HG03571 (cell line): ENCODE data around the gene CISD1.
A peak's percentile ranks its signal among the peaks of the same experiment; 100 is the strongest.

Experiments
- ATAC-seq: cut with Tn5 transposase; IDR thresholded peaks from one replicate; pipeline ENCODE4 v1.9.1; 2021; ENCODE audit not compliant: unreplicated experiment

CISD1 gene

GRCh38 chr10:58265249-58265648 lies 3.7 kb upstream of the CISD1 start:
- ATAC-seq, result no peak

- ATAC-seq, result no peak
Observed at GRCh38 chr10:58266003-58266825, 2.7 kb upstream of the CISD1 start.

GRCh38 chr10:58266826-58267712 lies 1.9 kb upstream of the CISD1 start:
- ATAC-seq, result peak; percentile 5

- ATAC-seq, result peak; percentile 53
Observed at GRCh38 chr10:58267713-58268453, 1.1 kb upstream of the CISD1 start, which contains the start of gene IPMK. Gene IPMK, minus strand, starts transcription at chr10:58267894. Its CDS starts 283 bp downstream, at chr10:58267611.

- no peak for ATAC-seq
Observed at GRCh38 chr10:58268454-58268945, 462 bp upstream of the CISD1 start.

- ATAC-seq, result no peak
Observed at GRCh38 chr10:58269782-58270290, 874 bp downstream of the CISD1 start.

- no peak for ATAC-seq
Observed at GRCh38 chr10:58275261-58275660, 6.3 kb downstream of the CISD1 start.

GRCh38 chr10:58275908-58276307 lies 6.9 kb downstream of the CISD1 start:
- ATAC-seq, result no peak

GRCh38 chr10:58278274-58278961 lies 9.5 kb downstream of the CISD1 start:
- no peak for ATAC-seq

GRCh38 chr10:58278962-58279307 lies 10.0 kb downstream of the CISD1 start:
- no peak for ATAC-seq

- no peak for ATAC-seq
Observed at GRCh38 chr10:58280477-58280876, 11.5 kb downstream of the CISD1 start.

- ATAC-seq, result no peak
Observed at GRCh38 chr10:58281092-58281752, 12.3 kb downstream of the CISD1 start.

GRCh38 chr10:58282615-58283014 lies 13.7 kb downstream of the CISD1 start:
- peak; percentile 99 for ATAC-seq

- ATAC-seq, result peak; percentile 91
Observed at GRCh38 chr10:58291538-58292174, 22.7 kb downstream of the CISD1 start.

- ATAC-seq, result no peak
Observed at GRCh38 chr10:58293989-58294388, 25.0 kb downstream of the CISD1 start.

GRCh38 chr10:58299580-58299979 lies 30.6 kb downstream of the CISD1 start:
- ATAC-seq, result no peak

GRCh38 chr10:58300676-58301075 lies 31.7 kb downstream of the CISD1 start:
- ATAC-seq, result no peak

GRCh38 chr10:58302254-58302653 lies 33.3 kb downstream of the CISD1 start:
- ATAC-seq, result no peak

GRCh38 chr10:58304099-58304633 lies 35.2 kb downstream of the CISD1 start:
- ATAC-seq, result no peak
